NB4 (cell line): ENCODE data around the gene LURAP1L.

Source experiments
- CTCF ChIP-seq: IDR thresholded peaks from one replicate; pipeline ENCODE4 v1.5.1; 2012; ENCODE audit warnings: low read depth, low read length
- MAX ChIP-seq: IDR thresholded peaks from 2 replicates; pipeline ENCODE4 v1.6.1; 2011; ENCODE audit warnings: low read depth, low read length
- MYC ChIP-seq: IDR thresholded peaks from 2 replicates; pipeline ENCODE4 v1.6.1; 2011; ENCODE audit warnings: low read depth, low read length
- POLR2A ChIP-seq: IDR thresholded peaks from 2 replicates; pipeline ENCODE4 v1.6.1; 2011; ENCODE audit warnings: mild to moderate bottlenecking; ENCODE audit not compliant: insufficient read length; ENCODE audit errors: extremely low read depth

DNA sequence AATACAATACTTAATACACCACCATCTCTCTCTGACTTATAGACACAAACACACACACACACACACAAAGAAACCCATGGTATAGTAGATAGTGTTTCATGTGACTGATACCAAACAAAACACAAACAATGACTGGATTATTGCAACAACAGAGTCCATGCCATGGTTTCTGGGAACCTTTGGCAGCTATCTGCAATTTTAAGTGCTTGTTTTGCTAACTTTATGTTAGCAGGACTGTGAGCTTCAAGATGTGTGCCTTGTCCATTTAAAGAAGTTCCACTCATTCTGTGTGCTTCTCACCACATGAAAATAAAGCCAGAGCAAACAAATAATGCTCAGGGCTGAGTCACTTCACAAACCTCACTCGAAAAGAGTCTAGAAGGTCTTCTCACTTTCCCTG is 15.1 kb upstream of the LURAP1L start:
- TF ChIP-seq POLR2A (no peak), CTCF (no peak), MYC (no peak), MAX (no peak)
